Measurements from ENCODE around the gene PMM2.
"Not testable (repeated sequence)": the region's sequence is repeated elsewhere in the genome, so short reads cannot be mapped to it uniquely, and the experiment has no call there.

PMM2 gene

DNA sequence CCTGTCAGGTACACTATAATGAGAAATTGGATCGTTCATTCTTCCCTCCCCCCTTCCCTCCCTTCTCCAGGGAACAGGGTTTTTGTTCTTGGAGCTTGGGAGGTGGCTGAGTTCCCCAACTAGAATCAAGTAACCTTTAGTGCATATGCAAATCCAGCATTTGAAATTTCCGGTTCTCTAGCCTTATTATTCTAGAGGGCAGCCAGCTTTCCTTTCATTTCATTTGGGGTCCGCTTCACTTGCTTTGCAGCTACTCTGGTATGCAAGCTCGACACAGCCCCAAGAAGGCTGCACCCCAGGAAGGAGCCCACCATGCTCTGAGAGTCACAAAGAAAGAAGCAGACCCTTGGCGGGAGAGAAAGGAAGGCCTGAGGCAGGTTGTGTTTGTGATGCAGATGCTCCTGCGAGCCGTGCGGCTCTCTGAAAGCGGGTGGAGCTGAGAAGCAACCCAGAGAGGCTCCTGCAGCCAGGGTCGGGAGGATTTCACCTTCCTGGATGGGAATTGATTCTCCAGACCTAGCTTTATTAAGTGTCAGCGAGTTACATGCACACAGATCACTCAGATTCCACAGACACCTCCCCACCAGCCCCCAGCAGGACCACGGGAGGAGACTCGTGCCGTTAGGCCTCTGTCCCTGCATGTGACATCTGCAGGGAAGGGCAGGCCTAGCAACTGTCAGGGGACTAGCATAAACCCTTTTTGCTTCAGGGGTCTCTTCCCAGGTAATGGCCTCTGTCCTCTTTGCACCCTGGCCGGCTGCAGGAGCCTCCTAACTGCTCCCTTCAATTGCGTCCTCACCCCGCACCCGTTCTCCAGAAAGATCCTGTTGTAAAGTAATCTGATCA, 34.5 kb downstream of the PMM2 start:
- DNase-seq (ENCODE audit: low read depth) = no peak
- H3K4me3 ChIP-seq (ENCODE audit: low read depth, low read length) = no peak overlapping the region
- no peak for TF ChIP-seq CTCF (conservative IDR thresholded peaks at IDR 0.05; ENCODE audit: low read depth, low read length)

DNA sequence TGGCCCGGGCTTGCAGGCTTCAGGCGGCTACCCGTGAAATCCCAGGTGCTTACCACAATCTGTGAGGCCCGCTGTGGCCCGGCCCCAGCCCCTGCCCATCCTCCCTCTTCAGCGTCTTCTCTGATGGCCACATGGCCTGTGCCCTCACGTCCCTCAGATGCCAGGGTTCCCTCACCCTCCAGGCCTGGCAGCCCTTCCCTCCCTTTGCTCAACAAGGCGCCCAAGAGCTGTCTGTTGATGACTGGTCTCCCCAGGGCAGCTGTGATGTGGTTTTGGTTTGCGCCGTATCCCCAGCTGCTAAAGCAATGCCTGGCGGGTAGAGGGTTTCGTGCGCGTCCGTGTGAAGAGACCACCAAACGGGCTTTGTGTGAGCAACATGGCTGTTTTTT, 35.1 kb downstream of the PMM2 start:
- DNase-seq (ENCODE audit: low read depth) = no peak
- H3K4me3 ChIP-seq (ENCODE audit: low read depth, low read length) = no peak overlapping the region
- no peak for TF ChIP-seq CTCF (conservative IDR thresholded peaks at IDR 0.05; ENCODE audit: low read depth, low read length)

- not testable (repeated sequence) for DNase-seq (ENCODE audit: low read depth)
Observed at GRCh38 chr16:8836797-8837196, 39.2 kb downstream of the PMM2 start.

GRCh38 chr16:8837594-8837993, 40.0 kb downstream of the PMM2 start:
- not testable (repeated sequence) for H3K4me3 ChIP-seq (ENCODE audit: low read depth, low read length); DNase-seq (ENCODE audit: low read depth)

More at GRCh38 chr16:8836797-8837196, 39.2 kb downstream of the PMM2 start:
- not testable (repeated sequence) for H3K4me3 ChIP-seq (ENCODE audit: low read depth, low read length)

- DNase-seq (ENCODE audit: low read depth) = not testable (repeated sequence)
Observed at GRCh38 chr16:8842016-8842415, 44.4 kb downstream of the PMM2 start.

DNA sequence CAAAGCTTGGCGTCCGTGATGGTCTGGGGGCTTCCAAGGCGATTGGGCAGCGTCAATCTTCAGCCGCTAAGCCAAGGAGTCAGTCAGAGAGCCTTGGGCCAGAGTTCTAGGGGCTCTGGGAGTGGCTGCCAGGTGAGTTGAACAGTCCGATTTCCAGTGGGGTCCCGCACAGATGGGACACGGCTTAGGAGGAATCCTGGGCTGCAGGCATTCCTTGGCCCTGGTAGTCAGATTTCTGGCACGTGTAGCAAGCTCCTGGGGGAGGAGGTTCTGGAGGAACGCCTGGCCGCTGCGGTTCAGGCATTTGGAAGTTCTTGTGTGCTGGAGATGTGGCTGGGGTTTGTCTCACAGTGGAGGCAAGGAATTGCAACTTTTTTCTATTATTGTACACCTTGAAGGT, 45.7 kb downstream of the PMM2 start:
- DNase-seq (ENCODE audit: low read depth); H3K4me3 ChIP-seq (ENCODE audit: low read depth, low read length): not testable (repeated sequence)

More at GRCh38 chr16:8842016-8842415, 44.4 kb downstream of the PMM2 start:
- not testable (repeated sequence) for H3K4me3 ChIP-seq (ENCODE audit: low read depth, low read length)

DNA sequence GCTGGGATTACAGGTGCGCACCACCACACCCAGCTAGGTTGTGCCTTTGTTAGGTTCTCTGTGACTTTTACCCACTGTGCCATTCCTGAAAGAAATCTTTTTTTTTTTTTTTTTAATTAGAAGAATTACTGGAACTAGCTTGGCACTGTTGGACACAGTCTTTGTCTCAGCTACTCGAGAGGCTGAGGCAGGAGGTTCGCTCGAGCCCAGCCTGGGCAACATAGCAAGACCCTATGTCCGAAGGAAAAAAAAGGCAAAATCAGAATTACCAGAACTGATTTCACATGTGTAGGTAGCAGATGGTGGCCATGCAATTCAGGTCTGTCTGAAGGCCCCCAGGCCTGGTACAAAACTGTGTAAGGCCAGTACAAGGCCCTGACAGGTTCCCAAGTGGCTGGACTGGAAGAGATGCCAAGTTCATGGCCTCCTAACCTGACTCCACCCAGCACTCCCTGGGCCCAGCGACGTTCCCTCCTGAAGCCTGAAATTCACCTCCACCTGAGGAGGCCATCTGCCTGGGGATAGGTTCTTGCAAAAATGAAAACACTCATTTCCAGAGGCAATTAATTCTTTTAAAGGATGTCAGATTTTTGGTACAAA, 48.2 kb downstream of the PMM2 start:
- H3K4me3 ChIP-seq (ENCODE audit: low read depth, low read length) = no peak overlapping the region
- no peak for DNase-seq (ENCODE audit: low read depth)
- TF ChIP-seq CTCF (conservative IDR thresholded peaks at IDR 0.05; ENCODE audit: low read depth, low read length) = no peak

DNA sequence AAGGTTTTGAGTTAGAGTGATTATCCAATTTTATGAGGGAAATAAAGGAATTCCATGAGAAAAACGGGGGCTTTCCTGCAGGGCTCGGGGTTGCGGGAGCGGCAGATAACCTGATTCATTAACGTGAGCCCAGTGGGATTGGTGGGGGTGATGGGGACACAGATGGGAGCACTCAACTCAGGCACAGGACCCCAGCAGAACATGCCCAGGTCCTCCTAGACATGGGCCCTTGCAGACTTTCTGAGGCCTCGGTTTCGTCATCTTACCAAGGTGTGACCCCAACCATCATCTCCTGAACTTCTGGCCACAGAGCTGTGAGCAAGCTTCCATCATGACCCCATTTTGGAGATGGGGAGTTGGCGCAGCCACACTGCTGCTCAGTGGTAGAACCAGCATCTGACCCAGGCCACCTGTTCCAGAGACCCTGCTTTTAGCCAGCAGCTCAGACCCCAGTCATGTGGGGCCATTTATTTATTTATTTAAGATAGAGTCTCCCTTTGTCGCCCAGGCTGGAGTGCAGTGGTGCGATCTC, 48.8 kb downstream of the PMM2 start:
- H3K4me3 ChIP-seq (ENCODE audit: low read depth, low read length) = no peak overlapping the region
- no peak for DNase-seq (ENCODE audit: low read depth)
- no peak for TF ChIP-seq CTCF (conservative IDR thresholded peaks at IDR 0.05; ENCODE audit: low read depth, low read length)

GRCh38 chr16:8847145-8847544, 49.5 kb downstream of the PMM2 start:
- TF ChIP-seq CTCF (conservative IDR thresholded peaks at IDR 0.05; ENCODE audit: low read depth, low read length) = no peak
- no peak overlapping the region for H3K4me3 ChIP-seq (ENCODE audit: low read depth, low read length)
- no peak for DNase-seq (ENCODE audit: low read depth)
